Mammary epithelial cell (primary cell): Measurements from ENCODE around the gene MED16.

ENCODE experiments used
- EZH2 ChIP-seq: IDR thresholded peaks from 2 replicates; pipeline ENCODE4 v1.6.1; 2012; ENCODE audit warnings: low read length, inconsistent platforms, borderline replicate concordance
- TF ChIP-seq, protein P1 (sequence below), 2 donors: IDR thresholded peaks in 1 of 2; conservative IDR thresholded peaks in 1 of 2; 2 replicates each; pipeline ENCODE4 v1.5.1; 2011 to 2012; ENCODE audit warnings: inconsistent platforms in 2 of 2, low read length in 2 of 2, mild to moderate bottlenecking in 2 of 2, control low read depth in 1 of 2, low read depth in 1 of 2; ENCODE audit not compliant: insufficient read depth in 1 of 2; ENCODE audit errors: extremely low read depth in 1 of 2

DNA sequence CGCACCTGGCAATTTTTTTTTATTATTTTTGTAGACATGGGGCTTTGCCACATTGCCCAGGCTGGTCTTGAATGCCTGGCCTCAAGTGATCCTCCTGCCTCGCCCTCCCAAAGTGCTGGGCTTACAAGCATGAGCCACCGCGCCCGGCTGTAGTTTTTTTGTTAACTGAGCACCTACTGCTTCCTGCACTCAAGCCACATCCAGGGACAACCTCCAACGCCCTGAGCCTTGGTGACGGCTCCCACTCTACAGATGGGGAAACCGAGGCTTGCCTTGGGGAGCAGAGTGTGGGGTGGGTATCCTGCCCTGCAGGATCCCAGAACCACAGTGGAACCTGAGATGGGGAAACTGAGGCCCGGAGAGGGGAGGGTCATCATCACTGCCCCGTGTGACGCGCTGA, 37.8 kb downstream of the MED16 start:
- TF ChIP-seq, protein P1, sequence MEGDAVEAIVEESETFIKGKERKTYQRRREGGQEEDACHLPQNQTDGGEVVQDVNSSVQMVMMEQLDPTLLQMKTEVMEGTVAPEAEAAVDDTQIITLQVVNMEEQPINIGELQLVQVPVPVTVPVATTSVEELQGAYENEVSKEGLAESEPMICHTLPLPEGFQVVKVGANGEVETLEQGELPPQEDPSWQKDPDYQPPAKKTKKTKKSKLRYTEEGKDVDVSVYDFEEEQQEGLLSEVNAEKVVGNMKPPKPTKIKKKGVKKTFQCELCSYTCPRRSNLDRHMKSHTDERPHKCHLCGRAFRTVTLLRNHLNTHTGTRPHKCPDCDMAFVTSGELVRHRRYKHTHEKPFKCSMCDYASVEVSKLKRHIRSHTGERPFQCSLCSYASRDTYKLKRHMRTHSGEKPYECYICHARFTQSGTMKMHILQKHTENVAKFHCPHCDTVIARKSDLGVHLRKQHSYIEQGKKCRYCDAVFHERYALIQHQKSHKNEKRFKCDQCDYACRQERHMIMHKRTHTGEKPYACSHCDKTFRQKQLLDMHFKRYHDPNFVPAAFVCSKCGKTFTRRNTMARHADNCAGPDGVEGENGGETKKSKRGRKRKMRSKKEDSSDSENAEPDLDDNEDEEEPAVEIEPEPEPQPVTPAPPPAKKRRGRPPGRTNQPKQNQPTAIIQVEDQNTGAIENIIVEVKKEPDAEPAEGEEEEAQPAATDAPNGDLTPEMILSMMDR (conservative IDR thresholded peaks at IDR 0.05 in 1 of 2, IDR thresholded peaks at IDR 0.05 in 1 of 2; ENCODE audit: extremely low read depth in 1 of 2, insufficient read depth in 1 of 2, low read depth in 1 of 2, low read length in 2 of 2), result no peak
- TF ChIP-seq EZH2, result no peak
